GM12878 (cell line): Measurements from ENCODE around the gene CD63. TPM values are rescaled to one million over a fixed set of nuclear protein-coding genes. Genes with fewer than 3 reads are reported as not detected.

Source experiments
- ATAC-seq: fragments of 200-7000 bp; cut with Tn5 transposase; 3 replicates; pipeline ENCODE4 v1.9.1; 2020; ENCODE audit warnings: mild to moderate bottlenecking, moderate library complexity
- BruUV-seq: library from RNA; stranded (reverse); fragments of 400-500 nt; replicated peaks from 2 replicates; lab custom pipeline; 2021; lab: Mats Ljungman, UMichigan
- CTCF ChIA-PET: fragments of 300-600 bp; sonication (Branson Sonifier 250); formaldehyde crosslinking; extraction: SDS; loops from one replicate; lab custom pipeline; 2021; ENCODE audit warnings: inconsistent platforms; lab: Yijun Ruan, JAX
- POLR2A ChIA-PET: fragments of 350-600 bp; formaldehyde crosslinking; extraction: SDS; loops from one replicate; lab custom pipeline; 2021; ENCODE audit warnings: inconsistent platforms; lab: Charles Lee
- RAD21 ChIA-PET: fragments of 300-600 bp; sonication (Branson Sonifier 250); formaldehyde crosslinking; loops from one replicate; lab custom pipeline; 2023; ENCODE audit warnings: antibody characterized with exemption; ENCODE audit not compliant: unreplicated experiment; lab: Charles Lee
- SMC1A ChIA-PET: fragments of 300-600 bp; sonication (Branson Sonifier 250); formaldehyde crosslinking; loops from one replicate; lab custom pipeline; 2023; ENCODE audit not compliant: unreplicated experiment, uncharacterized antibody; lab: Charles Lee
- DNase-seq: peaks from one replicate; pipeline ENCODE4 v3.0.0-alpha.2; 2011; ENCODE audit warnings: low read depth, low spot score
- FAIRE-seq: peaks from 3 replicates; lab custom pipeline; 2011; peaks lifted over from hg19 to GRCh38; lab: Jason Lieb, UNC
- H2AFZ ChIP-seq: 2 replicates; pipeline ENCODE4 v1.6.0; 2011; ENCODE audit warnings: low read depth, low read length, control low read depth; ENCODE audit not compliant: control insufficient read depth
- H3K27ac ChIP-seq: 2 replicates; pipeline ENCODE4 v1.5.1; 2011; ENCODE audit warnings: control low read depth; ENCODE audit not compliant: control insufficient read depth, insufficient read depth
- H3K27me3 ChIP-seq, 2 experiments: replicated peaks in 1 of 2; 2 replicates each; pipeline versions ENCODE4 v1.6.0 to v1.6.1; 2011; ENCODE audit warnings: low read length in 1 of 2; ENCODE audit not compliant: control insufficient read depth in 2 of 2, insufficient read depth in 2 of 2
- H3K36me3 ChIP-seq, 2 experiments: 2 replicates each; pipeline ENCODE4 v1.5.1; 2011; ENCODE audit warnings: low read length in 1 of 2; ENCODE audit not compliant: control insufficient read depth in 2 of 2, insufficient read depth in 2 of 2
- H3K4me1 ChIP-seq: 2 replicates; pipeline ENCODE4 v1.6.1; 2011; ENCODE audit warnings: mild to moderate bottlenecking, low read length, moderate library complexity, mixed read lengths; ENCODE audit not compliant: control insufficient read depth, insufficient read depth
- H3K4me2 ChIP-seq: 2 replicates; pipeline ENCODE4 v1.6.0; 2011; ENCODE audit warnings: control low read depth; ENCODE audit not compliant: control insufficient read depth, insufficient read depth
- H3K4me3 ChIP-seq: fragments of 200-600 bp; sonication (generic); 2 replicates; pipeline ENCODE4 v1.5.1; 2016
- H3K79me2 ChIP-seq: 2 replicates; pipeline ENCODE4 v1.6.0; 2011; ENCODE audit warnings: low read length; ENCODE audit not compliant: control insufficient read depth, insufficient read depth
- H3K9ac ChIP-seq: 2 replicates; pipeline ENCODE4 v1.8.0; 2011; ENCODE audit warnings: low read length, control low read depth, mixed read lengths; ENCODE audit not compliant: control insufficient read depth, insufficient read depth
- H3K9me3 ChIP-seq: replicated peaks from 3 replicates; pipeline ENCODE4 v1.5.1; 2011; ENCODE audit warnings: mild to moderate bottlenecking, low read length; ENCODE audit not compliant: control insufficient read depth, insufficient read depth
- H4K20me1 ChIP-seq: 2 replicates; pipeline ENCODE4 v1.6.0; 2011; ENCODE audit not compliant: control insufficient read depth, insufficient read depth
- CBX5 ChIP-seq: sonication (generic); IDR thresholded peaks from 2 replicates; pipeline ENCODE4 v1.6.1; 2016; ENCODE audit warnings: low read depth, moderate library complexity, mild to moderate bottlenecking, inconsistent platforms
- EED ChIP-seq: sonication (generic); IDR thresholded peaks from 2 replicates; pipeline ENCODE4 v1.6.1; 2016; ENCODE audit warnings: antibody characterized with exemption, low read depth
- EZH2 ChIP-seq: IDR thresholded peaks from 2 replicates; pipeline ENCODE4 v1.6.1; 2012; ENCODE audit warnings: low read depth, mild to moderate bottlenecking, control low read depth, inconsistent platforms, low read length, borderline replicate concordance; ENCODE audit not compliant: control insufficient read depth
- FOXM1 ChIP-seq: IDR thresholded peaks from 2 replicates; pipeline ENCODE4 v1.6.1; 2012; ENCODE audit warnings: low read depth, mild to moderate bottlenecking, inconsistent platforms, low read length, moderate library complexity
- IKZF2 ChIP-seq, 2 experiments: fragments of 450-650 bp; IDR thresholded peaks; 2 replicates each; pipeline ENCODE4 v1.6.1; 2017; ENCODE audit warnings: mild to moderate bottlenecking in 2 of 2, moderate library complexity in 2 of 2
- MAX ChIP-seq: IDR thresholded peaks from 2 replicates; pipeline ENCODE4 v1.6.1; 2012; ENCODE audit warnings: low read depth, low read length, improper control_type of control experiment
- POLR2AphosphoS5 ChIP-seq: IDR thresholded peaks from 2 replicates; pipeline ENCODE4 v1.6.1; 2011; ENCODE audit warnings: mild to moderate bottlenecking, low read length, inconsistent platforms
- RB1 ChIP-seq: fragments of 450-650 bp; formaldehyde crosslinking; IDR thresholded peaks from 2 replicates; pipeline ENCODE4 v1.6.1; 2017; ENCODE audit warnings: mild to moderate bottlenecking, borderline replicate concordance
- RUNX3 ChIP-seq: IDR thresholded peaks from 2 replicates; pipeline ENCODE4 v1.6.1; 2012; ENCODE audit warnings: low read length, inconsistent platforms
- WGBS: methylation state at CpG from one replicate; pipeline ENCODE4 v1.1.6; 2016; ENCODE audit warnings: low lambda C conversion rate; ENCODE audit not compliant: insufficient replicate concordance, insufficient coverage; ENCODE audit errors: missing lambda C conversion rate; 5-methylcytosine and 5-hydroxymethylcytosine counted together
- in situ Hi-C: fragments of 300-500 bp; cut with MboI; formaldehyde crosslinking; loops from 9 replicates; pipeline ENCODE4 v1.14.3; 2018; ENCODE audit warnings: mixed read lengths
- intact Hi-C: fragments of 100-400 bp; cut with micrococcal nuclease; formaldehyde crosslinking; loops from one replicate; pipeline ENCODE4 v1.14.2; 2022; ENCODE audit not compliant: unreplicated experiment
- polyA plus RNA-seq, 11 experiments: library from polyadenylated mRNA; depleted of rRNA in 4 of 11; unstranded in 6 of 11; stranded (reverse) in 5 of 11; fragments of >200 nt; fragmentation: Nextera tagmentation in 4 of 11; fragmentation: Illumina TruSeq in 1 of 11; extraction: Ambion mirVana in 4 of 11; extraction: Trizol in 1 of 11; gene quantifications; 1 replicate in 1 of 11; 2 replicates in 10 of 11; pipeline versions ENCODE4 v1.2.1 to v1.2.3, GENCODE V29; 2011 to 2016; ENCODE audit warnings: inconsistent platforms in 2 of 11, missing spikeins in 2 of 11, low read depth in 1 of 11
- total RNA-seq, 4 experiments: library from RNA; depleted of rRNA in 3 of 4; stranded (reverse); fragments of >200 nt in 3 of 4; fragmentation: Illumina TruSeq in 1 of 4; extraction: Trizol in 1 of 4; gene quantifications; 2 replicates each; pipeline versions ENCODE4 v1.2.1 to v1.2.3, GENCODE V29; 2013 to 2021

CD63 gene
- total and polyA plus RNA-seq, 10 of the 15 experiments (the other 5 are each of a cell fraction or from before 2014, with no cell fraction given): 147 to 220 (median 183) TPM

GRCh38 chr12:55718624-55719275, 10.1 kb downstream of the CD63 start:
- peak overlapping the region; percentile 95 for H3K27ac ChIP-seq
- SMC1A ChIA-PET: interaction anchor here (1.2 to 4.0 kb wide), 6 partner anchors 11 to 73 kb away, joined by 3 to 29 read pairs (median 8); no protein-coding TSS in a partner anchor
- intact Hi-C loops: no loop called here

More at GRCh38 chr12:55718624-55719275, 10.1 kb downstream of the CD63 start:
- CTCF ChIA-PET: interaction anchor here (0.5 to 11.4 kb wide), 12 partner anchors 11 to 361 kb away, joined by 3 to 205 read pairs (median 4); partner anchors contain the start of genes CD63 and ERBB3
- no peaks in the 10 kb centered on the region for H3K9me3 ChIP-seq
- H3K79me2 ChIP-seq: peaks cover 13% of the 10 kb centered on the region
- RAD21 ChIA-PET: interaction anchor here (1.4 to 11.0 kb wide), 5 partner anchors 10 to 73 kb away, joined by 3 to 113 read pairs (median 6); partner anchors contain the start of gene CD63
- peak overlapping the region; percentile 100 for H3K4me2 ChIP-seq
- peaks cover 25% of the 10 kb centered on the region for H3K4me1 ChIP-seq
- in situ Hi-C loops: no loop called here
- TF ChIP-seq RB1: no peak
- TF ChIP-seq EZH2: no peak
- no peak for TF ChIP-seq POLR2AphosphoS5
- no peak for TF ChIP-seq CBX5
- TF ChIP-seq FOXM1: no peak
- peak in 1 of 2 experiments; percentile 8; a peak in 1 of 4 replicates for TF ChIP-seq IKZF2 (IDR thresholded peaks at IDR 0.05)
- peak; percentile 41; the same call in 1 of the 2 replicates for TF ChIP-seq EED
- no peak for TF ChIP-seq MAX
- TF ChIP-seq RUNX3: no peak
- POLR2A ChIA-PET: interaction anchor here (0.5 to 2.4 kb wide), 4 partner anchors 11 to 319 kb away, joined by 3 to 10 read pairs (median 4); no protein-coding TSS in a partner anchor
- ATAC-seq (no peak), DNase-seq (no peak), FAIRE-seq (no peak)
- 85% methylated on average over 4 of the region's 4 CpGs for whole genome bisulfite sequencing
- no peaks in the 10 kb centered on the region for H3K27me3 ChIP-seq
- BruUV-seq: no TSS peak
- no peak overlapping the region for H2AFZ ChIP-seq
- no peak overlapping the region for H3K9ac ChIP-seq
- H4K20me1 ChIP-seq: no peaks in the 10 kb centered on the region
- peaks cover under 1 to 3% of the 10 kb centered on the region in 2 experiments; a peak in 3 of 4 replicates for H3K36me3 ChIP-seq
- no peak overlapping the region for H3K4me3 ChIP-seq
